ENCODE measurements around the gene PCDHB9.
"Not testable (repeated sequence)": the region's sequence is repeated elsewhere in the genome, so short reads cannot be mapped to it uniquely, and the experiment has no call there.

The PCDHB9 gene

DNA sequence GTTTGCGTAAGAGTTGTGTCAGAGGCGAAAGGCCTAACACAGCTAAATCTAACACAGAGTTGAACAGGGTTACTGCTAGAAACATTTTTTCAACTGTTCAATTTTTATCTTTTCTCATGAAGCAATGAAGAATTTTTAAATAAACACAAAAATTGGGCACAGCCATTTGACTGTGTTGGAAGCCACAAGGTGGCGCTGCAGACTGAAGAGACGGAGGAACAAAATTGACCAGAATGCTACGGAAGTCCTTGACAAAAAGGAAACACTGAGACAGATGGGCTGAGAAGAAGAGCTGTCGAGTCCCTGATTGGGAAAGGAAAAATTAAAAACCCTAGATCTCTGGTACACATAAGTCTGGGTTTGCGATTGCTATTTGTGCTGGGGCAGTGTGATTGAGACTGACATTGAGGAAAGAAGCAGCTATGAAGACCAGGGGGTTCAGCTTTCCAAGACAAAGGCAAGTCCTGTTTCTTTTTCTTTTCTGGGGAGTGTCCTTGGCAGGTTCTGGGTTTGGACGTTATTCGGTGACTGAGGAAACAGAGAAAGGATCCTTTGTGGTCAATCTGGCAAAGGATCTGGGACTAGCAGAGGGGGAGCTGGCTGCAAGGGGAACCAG is at the start of gene PCDHB9:
PCDHB9 (plus strand) TSS at position 265 of the 616 bp plus-strand sequence; CDS start at position 423, 158 bp downstream.
- DNase-seq = no peak

DNA sequence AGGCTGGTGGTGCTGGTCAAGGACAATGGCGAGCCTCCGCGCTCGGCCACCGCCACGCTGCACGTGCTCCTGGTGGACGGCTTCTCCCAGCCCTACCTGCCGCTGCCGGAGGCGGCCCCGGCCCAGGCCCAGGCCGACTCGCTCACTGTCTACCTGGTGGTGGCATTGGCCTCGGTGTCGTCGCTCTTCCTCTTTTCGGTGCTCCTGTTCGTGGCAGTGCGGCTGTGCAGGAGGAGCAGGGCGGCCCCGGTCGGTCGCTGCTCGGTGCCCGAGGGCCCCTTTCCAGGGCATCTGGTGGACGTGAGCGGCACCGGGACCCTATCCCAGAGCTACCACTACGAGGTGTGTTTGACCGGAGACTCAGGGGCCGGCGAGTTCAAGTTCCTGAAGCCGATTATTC is 49.6 kb upstream of the PCDHB9 start:
- not testable (repeated sequence) for DNase-seq

DNA sequence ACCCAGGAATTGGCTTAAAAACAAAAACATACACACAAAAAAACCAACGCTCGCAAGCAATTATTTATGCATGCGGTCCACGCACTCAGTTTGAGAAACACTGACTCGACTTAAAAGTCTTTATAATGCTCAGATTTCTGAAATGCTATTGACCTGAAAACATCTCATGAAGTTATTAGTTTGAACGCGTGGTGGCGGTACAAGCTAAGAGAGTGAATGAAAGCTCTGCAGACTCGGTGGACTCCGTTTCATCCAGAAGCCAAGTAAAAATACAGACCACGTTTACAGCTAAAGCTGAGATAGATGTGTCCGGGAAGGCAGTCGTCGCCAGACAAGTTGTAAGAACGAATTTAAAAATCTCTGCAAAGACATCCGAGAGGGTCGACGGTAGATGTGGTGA is 37.1 kb upstream of the PCDHB9 start, which contains the start of gene PCDHB6:
PCDHB6 (plus strand) TSS at position 246 of the 400 bp plus-strand sequence. CDS start 201 bp downstream, outside the sequence.
- DNase-seq = no peak

DNA sequence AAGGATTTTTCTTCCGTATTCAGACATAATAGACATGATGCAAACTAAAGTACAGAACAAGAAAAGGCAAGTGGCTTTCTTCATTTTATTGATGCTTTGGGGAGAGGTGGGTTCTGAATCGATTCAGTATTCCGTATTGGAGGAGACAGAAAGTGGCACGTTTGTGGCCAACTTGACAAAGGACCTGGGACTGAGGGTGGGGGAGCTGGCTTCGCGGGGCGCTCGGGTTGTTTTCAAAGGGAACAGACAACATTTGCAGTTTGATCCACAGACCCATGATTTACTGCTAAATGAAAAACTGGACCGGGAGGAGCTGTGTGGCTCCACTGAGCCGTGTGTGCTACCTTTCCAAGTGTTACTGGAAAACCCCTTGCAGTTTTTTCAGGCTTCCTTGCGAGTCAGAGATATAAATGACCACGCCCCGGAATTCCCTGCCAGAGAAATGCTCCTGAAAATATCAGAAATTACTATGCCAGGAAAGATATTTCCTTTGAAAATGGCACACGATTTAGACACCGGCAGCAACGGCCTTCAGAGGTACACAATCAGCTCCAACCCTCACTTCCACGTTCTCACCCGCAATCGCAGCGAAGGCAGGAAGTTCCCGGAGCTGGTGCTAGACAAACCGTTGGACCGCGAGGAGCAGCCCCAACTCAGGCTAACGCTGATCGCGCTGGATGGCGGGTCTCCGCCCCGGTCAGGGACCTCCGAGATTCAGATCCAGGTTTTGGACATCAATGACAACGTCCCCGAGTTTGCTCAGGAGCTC is 36.6 kb upstream of the PCDHB9 start:
- DNase-seq = no peak

DNA sequence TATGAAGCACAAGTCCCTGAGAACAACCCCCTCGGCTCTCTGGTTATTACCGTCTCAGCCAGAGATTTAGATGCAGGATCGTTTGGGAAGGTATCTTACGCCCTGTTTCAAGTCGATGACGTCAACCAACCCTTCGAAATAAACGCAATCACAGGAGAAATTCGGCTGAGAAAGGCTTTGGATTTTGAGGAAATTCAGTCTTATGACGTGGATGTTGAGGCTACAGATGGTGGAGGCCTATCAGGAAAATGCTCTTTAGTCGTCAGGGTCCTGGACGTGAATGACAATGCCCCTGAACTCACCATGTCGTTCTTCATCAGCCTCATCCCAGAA is 36.0 kb upstream of the PCDHB9 start:
- no peak for DNase-seq

DNA sequence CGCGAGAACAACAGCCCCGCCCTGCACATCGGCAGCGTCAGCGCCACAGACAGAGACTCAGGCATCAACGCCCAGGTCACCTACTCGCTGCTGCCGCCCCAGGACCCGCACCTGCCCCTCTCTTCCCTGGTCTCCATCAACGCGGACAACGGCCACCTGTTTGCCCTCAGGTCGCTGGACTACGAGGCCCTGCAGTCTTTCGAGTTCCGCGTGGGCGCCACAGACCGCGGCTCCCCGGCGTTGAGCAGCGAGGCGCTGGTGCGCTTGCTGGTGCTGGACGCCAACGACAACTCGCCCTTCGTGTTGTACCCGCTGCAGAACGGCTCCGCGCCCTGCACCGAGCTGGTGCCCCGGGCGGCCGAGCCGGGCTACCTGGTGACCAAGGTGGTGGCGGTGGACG is 35.3 kb upstream of the PCDHB9 start:
- DNase-seq = not testable (repeated sequence)

DNA sequence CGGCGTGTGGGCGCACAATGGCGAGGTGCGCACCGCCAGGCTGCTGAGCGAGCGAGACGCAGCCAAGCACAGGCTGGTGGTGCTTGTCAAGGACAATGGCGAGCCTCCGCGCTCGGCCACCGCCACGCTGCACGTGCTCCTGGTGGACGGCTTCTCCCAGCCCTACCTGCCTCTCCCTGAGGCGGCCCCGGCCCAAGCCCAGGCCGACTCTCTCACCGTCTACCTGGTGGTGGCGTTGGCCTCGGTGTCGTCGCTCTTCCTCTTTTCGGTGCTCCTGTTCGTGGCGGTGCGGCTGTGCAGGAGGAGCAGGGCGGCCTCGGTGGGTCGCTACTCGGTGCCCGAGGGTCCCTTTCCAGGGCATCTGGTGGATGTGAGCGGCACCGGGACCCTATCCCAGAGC is 34.9 kb upstream of the PCDHB9 start:
- not testable (repeated sequence) for DNase-seq

DNA sequence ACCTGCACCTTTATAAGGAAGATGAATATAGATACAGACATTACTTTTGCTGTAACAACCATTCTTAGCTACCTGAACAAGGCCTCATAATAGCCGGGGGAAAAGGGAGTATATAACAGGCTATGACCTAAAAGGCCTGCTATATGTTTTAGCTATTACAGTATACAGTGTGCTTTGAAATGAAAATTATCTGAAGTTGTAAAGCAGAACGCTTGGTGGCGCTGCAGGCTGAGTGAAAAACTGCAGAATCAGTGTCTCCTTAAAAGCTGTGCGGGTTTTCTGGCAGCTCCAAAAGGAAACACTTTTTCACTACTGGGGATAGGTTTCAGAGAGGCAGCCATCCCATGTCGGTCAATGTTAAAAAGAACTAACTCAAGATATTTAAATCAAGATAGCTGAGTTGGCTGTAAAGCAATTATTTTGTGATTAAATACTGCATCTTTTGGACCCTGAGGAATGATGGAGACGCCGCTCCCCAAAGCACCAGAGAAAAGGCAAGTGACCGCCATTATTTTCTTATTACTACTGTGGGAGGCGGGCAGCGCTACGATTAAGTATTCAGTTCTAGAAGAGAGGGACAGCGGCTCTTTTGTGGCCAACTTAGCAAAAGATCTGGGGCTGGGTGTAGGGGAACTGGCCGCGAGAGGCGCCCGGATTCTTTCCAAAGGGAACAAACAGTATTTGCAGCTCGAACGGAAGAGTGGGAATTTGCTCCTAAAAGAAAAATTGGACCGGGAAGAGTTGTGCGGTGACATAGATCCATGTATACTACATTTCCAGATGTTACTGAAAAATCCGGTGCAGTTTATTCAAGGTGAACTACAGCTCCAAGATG is 31.2 kb upstream of the PCDHB9 start:
- no peak for DNase-seq

DNA sequence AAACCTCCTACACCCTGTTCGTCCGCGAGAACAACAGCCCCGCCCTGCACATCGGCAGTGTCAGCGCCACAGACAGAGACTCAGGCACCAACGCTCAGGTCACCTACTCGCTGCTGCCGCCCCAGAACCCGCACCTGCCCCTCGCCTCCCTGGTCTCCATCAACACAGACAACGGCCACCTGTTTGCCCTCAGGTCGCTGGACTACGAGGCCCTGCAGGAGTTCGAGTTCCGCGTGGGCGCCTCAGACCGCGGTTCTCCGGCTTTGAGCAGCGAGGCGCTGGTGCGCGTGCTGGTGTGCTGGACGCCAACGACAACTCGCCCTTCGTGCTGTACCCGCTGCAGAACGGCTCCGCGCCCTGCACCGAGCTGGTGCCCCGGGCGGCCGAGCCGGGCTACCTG is 29.6 kb upstream of the PCDHB9 start:
- DNase-seq = not testable (repeated sequence)

DNA sequence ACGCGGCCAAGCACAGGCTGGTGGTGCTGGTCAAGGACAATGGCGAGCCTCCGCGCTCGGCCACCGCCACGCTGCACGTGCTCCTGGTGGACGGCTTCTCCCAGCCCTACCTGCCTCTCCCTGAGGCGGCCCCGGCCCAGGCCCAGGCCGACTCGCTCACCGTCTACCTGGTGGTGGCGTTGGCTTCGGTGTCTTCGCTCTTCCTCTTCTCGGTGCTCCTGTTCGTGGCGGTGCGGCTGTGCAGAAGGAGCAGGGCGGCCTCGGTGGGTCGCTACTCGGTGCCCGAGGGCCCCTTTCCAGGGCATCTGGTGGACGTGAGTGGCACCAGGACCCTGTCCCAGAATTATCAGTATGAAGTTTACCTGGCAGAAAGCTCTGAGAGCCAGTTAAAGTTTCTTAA is 29.1 kb upstream of the PCDHB9 start:
- not testable (repeated sequence) for DNase-seq

DNA sequence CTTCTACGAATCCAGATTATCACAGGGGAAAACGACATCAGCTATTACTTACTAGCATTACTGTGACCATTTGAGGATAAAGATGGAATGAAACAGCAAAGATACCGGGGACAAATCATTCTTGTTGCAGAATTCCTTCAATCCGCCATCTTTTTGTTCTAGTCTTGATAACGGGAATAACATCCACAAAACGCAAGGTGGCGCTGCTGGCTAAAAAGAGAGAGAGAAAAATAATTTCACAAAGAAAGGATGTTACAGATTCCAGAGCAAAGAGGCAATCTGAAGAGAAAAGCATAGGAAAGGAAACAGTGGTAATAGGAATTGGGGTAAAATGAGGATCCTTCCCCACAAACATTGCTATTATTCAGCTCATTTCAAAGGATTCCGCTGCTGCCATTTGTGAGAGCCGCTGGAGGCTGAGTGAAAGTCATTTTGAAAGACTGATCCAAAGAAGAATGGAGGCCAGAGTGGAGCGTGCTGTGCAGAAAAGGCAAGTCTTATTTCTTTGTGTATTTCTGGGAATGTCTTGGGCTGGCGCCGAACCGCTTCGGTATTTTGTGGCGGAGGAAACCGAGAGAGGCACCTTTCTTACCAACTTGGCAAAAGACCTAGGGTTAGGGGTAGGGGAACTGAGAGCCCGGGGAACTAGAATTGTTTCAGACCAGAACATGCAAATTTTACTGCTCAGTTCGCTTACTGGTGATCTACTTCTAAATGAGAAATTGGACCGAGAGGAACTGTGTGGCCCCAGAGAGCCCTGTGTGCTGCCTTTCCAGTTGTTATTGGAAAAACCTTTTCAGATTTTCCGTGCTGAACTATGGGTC is 14.4 kb upstream of the PCDHB9 start, which contains the start of gene PCDHB7:
PCDHB7 (plus strand) TSS at position 264 of the 824 bp plus-strand sequence; CDS start at position 456, 192 bp downstream.
- no peak for DNase-seq

DNA sequence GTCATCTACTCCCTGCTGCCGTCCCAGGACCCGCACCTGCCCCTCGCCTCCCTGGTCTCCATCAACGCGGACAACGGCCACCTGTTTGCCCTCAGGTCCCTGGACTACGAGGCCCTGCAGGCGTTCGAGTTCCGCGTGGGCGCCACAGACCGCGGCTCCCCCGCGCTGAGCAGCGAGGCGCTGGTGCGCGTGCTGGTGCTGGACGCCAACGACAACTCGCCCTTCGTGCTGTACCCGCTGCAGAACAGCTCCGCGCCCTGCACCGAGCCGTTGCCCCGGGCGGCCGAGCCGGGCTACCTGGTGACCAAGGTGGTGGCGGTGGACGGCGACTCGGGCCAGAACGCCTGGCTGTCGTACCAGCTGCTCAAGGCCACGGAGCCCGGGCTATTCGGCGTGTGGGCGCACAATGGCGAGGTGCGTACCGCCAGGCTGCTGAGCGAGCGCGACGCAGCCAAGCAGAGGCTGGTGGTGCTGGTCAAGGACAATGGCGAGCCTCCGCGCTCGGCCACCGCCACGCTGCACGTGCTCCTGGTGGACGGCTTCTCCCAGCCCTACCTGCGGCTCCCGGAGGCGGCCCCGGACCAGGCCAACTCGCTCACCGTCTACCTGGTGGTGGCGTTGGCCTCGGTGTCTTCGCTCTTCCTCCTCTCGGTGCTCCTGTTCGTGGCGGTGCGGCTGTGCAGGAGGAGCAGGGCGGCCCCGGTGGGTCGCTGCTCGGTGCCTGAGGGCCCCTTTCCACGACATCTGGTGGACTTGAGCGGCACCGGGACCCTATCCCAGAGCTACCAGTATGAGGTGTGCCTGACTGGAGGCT is 12.5 kb upstream of the PCDHB9 start:
- not testable (repeated sequence) for DNase-seq

DNA sequence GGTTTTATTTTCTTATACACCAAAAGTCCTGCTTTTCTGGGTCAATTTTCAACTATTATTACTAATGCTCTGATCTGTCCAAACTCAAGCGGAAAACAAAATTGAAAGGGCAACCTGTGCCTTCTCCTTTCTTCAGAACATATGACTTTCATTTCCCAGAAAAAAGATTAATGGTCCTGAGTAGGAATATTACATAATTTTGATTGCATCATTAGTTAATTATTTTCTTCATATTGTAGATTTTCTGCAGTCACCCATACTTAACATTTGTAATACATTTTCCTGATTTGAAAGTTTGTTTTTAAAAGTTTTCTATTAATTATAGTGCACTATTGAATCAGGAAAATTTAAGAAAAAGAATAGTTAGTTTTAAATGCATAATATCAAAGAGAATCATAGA is 11.0 kb upstream of the PCDHB9 start:
- no peak for DNase-seq

DNA sequence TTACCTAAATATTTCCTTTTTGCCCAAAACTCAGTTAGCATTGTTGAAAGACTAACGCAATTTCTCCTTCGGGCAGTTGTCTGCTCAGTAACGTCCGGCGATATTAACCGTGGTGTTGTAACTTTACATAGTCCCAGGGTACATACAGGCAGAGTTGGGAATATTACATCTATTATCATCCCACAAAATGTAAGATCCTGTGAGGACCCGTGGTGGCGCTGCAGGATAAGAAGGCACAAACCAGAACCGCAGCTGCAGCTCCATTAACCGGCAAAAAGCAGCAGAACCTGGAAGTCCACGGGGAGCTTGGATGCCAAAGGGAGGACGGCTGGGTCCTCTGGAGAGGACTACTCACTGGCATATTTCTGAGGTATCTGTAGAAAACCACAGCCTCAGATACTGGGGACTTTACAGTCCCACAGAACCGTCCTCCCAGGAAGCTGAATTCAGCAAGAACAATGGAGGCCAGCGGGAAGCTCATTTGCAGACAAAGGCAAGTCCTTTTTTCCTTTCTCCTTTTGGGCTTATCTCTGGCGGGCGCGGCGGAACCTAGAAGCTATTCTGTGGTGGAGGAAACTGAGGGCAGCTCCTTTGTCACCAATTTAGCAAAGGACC is 9.3 kb upstream of the PCDHB9 start, which contains the start of gene PCDHB8:
PCDHB8 (plus strand) TSS at position 214 of the 615 bp plus-strand sequence; CDS start at position 459, 245 bp downstream.
- not testable (repeated sequence) for DNase-seq

DNA sequence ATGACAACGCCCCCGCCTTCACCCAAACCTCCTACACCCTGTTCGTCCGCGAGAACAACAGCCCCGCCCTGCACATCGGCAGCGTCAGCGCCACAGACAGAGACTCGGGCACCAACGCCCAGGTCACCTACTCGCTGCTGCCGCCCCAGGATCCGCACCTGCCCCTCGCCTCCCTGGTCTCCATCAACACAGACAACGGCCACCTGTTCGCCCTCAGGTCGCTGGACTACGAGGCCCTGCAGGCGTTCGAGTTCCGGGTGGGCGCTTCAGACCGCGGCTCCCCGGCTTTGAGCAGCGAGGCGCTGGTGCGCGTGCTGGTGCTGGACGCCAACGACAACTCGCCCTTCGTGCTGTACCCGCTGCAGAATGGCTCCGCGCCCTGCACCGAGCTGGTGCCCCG is 7.6 kb upstream of the PCDHB9 start:
- not testable (repeated sequence) for DNase-seq

DNA sequence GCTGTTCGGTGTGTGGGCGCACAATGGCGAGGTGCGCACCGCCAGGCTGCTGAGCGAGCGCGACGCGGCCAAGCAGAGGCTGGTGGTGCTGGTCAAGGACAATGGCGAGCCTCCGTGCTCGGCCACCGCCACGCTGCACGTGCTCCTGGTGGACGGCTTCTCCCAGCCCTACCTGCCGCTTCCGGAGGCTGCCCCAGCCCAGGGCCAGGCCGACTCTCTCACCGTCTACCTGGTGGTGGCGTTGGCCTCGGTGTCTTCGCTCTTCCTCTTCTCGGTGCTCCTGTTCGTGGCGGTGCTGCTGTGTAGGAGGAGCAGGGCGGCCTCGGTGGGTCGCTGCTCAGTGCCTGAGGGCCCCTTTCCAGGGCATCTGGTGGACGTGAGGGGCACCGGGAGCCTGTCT is 7.1 kb upstream of the PCDHB9 start:
- not testable (repeated sequence) for DNase-seq

DNA sequence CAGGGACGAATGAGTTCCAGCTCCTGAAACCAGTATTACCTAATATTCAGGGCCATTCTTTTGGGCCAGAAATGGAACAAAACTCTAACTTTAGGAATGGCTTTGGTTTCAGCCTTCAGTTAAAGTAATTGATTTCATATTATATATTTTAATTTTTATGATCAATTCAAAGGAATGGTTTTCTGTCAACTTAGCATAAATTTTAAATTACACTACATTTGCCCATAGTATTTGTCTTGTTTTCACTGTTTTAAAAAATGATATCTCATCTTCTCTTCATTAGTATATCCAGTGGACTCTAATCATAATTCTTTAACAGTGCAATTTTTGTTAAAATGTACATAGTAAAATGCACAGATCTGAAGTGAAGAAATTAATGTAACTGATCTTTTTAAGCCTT is 6.6 kb upstream of the PCDHB9 start:
- no peak for DNase-seq

DNA sequence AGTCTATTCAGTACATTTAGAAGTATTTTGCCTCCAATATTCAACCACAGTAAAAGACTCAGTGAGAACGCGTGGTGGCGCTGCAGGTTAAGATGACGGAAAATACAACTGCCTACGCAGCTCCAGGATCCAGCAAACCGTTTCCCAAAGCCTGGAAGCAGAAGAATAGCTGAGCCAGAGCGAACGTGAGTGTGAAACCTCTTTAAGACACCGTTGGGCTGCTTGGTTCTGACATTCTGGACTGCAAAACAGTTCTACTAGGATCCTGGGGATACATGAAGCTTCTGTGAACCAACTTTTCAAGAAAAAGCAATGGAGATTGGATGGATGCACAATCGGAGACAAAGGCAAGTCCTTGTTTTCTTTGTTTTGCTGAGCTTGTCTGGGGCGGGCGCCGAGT is 4.7 kb upstream of the PCDHB9 start, which contains the start of gene PCDHB16:
PCDHB16 (plus strand) TSS at position 140 of the 400 bp plus-strand sequence; CDS start at position 313, 173 bp downstream.
- peak; percentile 82 for DNase-seq

DNA sequence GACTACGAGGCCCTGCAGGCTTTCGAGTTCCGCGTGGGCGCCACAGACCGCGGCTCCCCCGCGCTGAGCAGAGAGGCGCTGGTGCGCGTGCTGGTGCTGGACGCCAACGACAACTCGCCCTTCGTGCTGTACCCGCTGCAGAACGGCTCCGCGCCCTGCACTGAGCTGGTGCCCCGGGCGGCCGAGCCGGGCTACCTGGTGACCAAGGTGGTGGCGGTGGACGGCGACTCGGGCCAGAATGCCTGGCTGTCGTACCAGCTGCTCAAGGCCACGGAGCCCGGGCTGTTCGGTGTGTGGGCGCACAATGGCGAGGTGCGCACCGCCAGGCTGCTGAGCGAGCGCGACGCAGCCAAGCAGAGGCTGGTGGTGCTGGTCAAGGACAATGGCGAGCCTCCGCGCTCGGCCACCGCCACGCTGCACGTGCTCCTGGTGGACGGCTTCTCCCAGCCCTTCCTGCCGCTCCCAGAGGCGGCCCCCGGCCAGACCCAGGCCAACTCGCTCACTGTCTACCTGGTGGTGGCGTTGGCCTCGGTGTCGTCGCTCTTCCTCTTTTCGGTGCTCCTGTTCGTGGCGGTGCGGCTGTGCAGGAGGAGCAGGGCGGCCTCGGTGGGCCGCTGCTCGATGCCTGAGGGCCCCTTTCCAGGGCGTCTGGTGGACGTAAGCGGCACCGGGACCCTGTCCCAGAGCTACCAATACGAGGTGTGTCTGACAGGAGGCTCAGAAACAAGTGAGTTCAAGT is 2.7 kb upstream of the PCDHB9 start:
- DNase-seq = not testable (repeated sequence)

DNA sequence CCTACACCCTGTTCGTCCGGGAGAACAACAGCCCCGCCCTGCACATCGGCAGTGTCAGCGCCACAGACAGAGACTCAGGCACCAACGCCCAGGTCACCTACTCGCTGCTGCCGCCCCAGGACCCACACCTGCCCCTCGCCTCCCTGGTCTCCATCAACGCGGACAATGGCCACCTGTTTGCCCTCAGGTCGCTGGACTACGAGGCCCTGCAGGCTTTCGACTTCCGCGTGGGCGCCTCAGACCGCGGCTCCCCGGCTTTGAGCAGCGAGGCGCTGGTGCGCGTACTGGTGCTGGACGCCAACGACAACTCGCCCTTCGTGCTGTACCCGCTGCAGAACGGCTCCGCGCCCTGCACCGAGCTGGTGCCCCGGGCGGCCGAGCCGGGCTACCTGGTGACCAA is 1.7 kb downstream of the PCDHB9 start:
- DNase-seq = not testable (repeated sequence)
